Stimulated activated CD4-positive, alpha-beta T cell treated with anti-CD3 and anti-CD28 coated beads, Interleukin-2, amount 100 ng/mL, for 48 hours (primary cell): ENCODE measurements around the gene IFNA14.
"Not testable (repeated sequence)": the region's sequence is repeated elsewhere in the genome, so short reads cannot be mapped to it uniquely, and the experiment has no call there.

Source experiments
- DNase-seq, 2 donors: peaks; one replicate each; pipeline ENCODE4 v3.0.0-alpha.2; 2020

The IFNA14 gene

DNA sequence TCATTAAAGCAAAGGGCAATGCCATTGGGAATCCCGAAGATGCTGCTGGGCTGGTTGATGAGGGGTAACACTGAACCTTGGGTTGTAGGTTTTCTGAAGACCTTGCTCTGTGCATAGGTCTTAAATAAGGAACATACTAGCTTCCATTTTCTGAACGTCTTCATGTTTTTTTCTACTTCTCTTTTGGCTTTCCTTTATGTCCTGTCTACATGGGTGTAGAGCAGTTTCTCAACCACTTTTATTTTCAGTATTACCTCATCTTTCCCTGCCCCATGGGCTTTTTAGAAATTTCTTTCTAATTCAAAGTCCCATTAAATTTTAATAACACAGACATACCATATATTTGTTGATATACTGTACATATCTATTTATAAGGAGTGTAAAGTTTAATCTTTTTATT, at the start of gene IFNA14:
IFNA14 (minus strand) TSS at position 95 of the 400 bp plus-strand sequence; CDS start at position 25, 70 bp downstream.
- DNase-seq, result no peak

DNA sequence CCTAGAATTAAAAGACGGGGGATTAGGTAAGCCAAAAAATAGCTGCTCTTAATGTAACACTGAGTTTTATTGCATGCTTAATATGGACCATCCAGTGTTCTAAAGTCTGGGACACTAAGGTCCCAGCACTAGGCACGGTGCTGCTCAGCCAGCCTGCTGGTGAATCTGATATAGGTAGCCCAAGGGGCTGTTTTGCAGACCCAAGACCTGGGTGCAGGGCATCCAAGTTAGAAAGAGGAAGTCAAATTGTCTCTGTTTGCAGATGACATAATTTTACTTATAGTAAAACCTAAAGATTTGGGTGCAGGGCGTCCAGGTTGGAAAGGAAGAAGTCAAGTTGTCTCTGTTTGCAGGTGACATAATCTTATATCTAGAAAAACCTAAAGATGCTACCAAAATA, 47.5 kb upstream of the IFNA14 start:
- no peak for DNase-seq

DNA sequence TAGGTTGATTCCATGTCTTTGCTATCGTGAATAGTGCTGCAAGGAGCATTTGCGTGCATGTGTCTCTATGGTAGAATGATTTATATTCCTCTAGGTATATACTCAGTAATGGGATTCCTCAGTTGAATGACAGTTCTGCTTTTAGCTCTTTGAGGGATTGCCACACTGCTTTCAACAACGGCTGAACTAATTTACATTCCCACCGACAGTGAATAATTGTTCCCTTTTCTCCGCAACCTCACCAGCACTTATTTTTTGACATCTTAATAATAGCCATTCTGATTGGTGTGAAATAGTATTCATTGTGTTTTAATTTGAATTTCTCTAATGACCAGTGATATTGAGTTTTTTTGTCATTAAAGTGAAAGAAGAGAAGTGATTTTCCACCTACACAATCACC, 46.9 kb upstream of the IFNA14 start:
- no peak for DNase-seq

DNA sequence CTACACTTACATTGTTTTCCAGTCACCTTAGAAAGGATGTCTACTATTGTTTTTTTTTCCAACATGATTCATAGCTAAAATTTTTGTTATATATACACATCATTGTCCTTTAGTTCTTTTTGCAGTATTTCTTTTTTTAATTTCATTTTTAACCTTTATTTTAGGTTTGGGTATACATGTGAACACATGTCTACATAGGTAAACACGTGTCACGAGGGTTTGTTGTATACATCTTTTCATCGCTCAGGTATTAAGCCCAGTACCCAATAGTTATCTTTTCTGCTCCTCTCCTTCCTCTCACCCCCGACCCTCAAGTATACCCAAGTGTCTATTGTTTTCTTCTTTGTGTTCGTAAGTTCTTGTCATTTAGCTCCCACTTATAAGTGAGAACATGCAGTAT, 46.3 kb upstream of the IFNA14 start:
- no peak for DNase-seq

GRCh38 chr9:21281275-21281674, 41.5 kb upstream of the IFNA14 start:
- no peak for DNase-seq

DNA sequence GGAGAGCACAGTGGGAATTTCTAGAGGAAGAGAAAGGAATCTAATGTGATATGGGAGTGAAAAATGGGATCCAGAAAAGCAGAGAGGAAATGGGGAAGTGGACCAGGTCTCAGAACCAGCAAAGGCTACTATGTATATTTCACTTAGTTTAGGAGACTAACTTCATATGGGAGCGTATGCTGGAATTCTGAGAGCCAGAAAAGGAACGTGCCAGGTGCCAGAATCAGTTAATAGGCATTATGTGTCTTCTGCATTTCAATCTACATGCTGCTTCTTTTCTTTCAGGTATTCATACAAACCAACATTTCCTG, 28.5 kb upstream of the IFNA14 start:
- DNase-seq, result no peak

DNA sequence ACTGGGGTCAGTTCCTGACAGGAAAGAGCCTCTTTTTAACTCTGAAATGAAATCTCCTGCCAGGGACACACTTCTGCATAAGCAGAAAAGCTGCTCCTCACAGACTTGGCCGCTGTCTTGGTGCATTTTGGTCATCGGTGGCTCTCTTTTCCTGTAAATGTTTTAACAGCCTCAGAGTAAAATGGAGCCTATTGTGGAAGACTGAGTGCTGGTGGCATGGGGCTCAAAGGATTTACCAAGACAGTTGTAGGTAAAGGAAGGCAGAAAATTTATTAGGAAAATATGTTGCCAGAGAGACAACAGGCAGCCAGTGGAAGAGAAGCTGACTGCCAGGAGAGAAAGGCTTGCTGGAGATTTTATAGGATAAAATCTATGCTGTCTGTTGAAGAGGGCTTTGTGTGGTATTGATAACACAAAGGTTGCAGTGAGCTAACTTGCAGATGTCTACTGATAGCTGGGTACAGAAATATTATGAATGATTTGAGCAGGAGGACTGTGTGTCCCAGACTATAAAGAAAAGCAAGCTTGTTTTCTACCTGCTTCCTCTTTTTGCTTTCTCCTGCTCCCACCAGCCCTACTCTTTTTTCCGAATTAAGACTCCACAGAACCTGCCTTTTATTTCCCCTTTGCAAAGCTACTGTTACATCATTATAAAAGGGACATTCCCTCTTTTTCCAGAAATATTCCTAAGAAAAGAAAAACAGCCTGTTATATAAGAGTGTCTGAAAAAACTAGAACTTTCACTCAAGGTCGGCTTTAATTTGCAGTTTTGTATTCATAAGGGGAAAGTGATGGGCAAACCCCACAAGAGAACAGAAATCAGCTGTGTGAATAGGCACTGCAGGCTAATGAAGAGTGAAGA, 27.9 kb upstream of the IFNA14 start:
- DNase-seq, result no peak

DNA sequence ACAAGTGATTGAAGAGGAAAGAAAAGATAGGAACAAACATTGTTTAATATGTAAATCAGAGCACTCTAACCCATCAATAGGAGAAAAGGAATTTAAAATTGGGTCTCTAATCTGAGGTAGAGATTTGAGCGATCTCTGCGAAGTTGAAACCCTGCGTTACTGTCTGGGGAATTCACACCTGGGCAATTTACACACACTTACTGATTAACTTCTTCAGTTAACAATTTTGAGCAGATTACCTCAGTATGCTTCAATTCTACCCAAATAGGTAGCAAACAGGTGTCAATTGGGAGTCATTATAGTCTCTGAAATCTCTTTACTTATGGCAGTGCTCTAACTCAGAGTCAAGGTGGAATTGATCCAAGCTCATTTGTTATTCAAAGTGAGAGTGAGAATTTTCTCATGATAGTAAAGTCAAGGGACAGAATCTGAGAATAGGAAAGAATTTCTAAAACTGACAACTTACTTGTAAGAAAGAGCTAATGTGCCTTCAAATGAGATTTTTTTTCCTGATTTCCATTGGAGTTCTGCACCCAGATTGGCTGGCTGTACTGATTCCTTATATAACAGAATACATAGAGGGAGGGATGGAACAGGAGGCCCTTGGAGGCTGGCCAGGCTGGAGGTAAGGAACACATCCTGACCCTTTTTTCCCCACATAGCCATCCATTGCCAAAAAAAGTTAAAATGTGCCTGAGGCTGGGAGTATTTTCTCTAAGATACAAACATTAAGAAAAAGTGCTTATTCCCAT, 27.1 kb upstream of the IFNA14 start:
- no peak for DNase-seq

DNA sequence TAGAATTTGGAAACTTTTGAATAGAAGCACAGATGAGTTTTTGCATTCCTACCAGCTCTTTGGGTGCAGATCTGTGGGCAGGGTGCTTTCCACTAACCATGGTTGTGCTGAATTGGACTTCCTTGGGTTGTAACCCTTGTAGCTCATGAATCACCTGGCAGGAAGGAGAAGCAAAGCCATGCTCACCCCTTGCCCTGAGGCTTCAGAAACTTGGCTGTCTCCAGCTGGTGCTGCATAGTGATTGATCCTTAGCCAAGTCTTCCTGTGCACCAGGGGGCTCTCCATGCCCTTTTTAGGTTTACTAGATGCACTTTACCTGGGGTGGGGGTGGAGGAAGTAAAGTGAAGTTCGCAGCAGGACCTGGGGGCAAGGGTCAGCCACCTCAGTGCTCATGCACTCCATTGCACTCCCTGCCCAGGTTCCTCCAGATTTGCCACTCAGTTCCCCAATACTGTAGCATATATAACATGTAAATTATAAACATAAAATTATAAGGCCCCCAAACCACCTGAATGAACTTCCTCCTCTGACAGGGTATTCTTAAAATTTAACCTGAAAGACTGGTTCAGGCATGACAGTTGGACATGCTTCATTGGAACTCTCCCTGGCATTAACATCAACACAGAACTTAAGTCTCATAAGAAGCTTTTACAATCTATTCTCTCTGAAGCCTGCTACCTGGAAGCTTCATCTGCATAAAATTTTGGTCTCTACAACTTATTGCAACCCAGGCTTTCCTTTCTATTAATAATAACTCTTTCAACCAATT, 25.8 kb upstream of the IFNA14 start:
- DNase-seq, result no peak

- DNase-seq, result no peak
These were observed 15.9 kb upstream of the IFNA14 start for GRCh38 chr9:21255538-21256212.

DNA sequence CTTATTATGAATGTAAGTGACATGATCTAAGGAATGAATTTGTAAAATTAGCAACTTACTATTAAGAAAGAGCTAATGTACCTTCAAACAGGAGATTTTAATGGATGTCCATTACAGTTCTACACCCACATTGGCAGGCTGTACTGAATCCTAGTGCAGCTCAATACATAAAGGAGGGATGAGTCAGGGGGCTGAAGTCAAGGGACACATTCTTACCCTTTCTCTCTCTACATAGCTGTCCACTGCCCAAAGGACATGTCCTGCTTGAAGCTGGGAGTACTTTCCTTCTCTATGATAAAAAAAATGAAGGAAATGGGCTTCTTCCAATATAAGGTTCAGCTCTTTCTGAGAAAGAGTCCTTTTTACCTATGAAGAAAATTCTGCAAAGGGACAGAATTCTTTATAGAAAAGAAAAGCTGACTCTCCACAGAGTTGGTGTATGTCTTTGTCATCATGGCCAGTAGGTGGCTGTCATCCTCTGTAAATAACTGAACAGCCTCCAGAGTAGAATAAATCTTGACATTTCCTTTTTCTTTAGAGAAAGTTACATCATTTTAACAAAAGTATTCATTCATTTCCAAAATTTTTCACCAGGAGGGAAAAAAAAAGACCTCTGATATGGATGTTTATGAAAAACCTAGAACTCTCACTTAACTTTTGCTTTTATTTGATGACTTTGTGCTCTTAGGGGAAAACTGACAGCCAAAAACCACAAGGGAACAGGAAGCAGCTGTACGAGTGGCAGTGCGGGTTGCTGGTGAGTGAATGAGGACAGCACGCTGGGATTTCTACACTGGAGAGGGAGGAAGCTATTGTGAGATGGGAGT, 13.1 kb upstream of the IFNA14 start:
- DNase-seq, result no peak

- DNase-seq, result no peak
These were observed 11.8 kb upstream of the IFNA14 start for GRCh38 chr9:21251638-21252037.

DNA sequence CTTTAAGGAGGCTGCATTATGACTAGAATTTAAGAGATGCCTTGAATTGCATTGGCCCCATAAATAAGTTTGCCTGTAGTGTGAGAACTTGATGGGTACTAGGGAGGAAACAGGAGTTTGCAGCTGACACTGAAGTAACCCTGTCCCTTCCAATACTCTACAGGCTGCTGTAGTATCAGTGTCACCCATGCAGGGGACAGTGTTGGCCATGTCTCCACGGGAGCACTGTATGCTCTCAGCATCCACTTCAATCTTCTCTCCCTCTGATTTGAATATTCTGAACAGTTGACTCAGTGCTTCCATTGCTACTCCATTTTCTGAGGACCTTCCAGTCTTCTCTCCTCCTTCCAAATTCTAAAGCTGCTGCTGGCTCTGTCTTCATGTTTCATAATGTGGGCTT, 11.4 kb upstream of the IFNA14 start:
- DNase-seq, result no peak

- no peak for DNase-seq
These were observed 5.0 kb upstream of the IFNA14 start for GRCh38 chr9:21244836-21245235.

DNA sequence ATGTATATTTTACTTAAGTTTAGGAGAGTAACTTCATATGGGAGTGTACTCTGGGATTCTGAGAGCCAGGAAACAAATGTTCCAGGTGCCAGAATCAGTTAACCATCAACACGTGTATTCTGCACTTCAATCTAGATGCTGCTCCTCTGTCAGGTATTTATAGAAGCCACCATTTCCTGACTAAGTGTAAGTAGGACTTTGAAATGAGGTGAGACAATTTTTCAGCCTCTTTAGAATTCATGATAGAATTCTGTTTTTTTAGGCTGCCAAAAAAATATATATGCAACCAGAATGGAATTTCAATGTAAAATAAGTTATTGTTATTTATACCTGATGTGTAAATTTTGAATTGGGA, 3.5 kb downstream of the IFNA14 start:
- not testable (repeated sequence) for DNase-seq

DNA sequence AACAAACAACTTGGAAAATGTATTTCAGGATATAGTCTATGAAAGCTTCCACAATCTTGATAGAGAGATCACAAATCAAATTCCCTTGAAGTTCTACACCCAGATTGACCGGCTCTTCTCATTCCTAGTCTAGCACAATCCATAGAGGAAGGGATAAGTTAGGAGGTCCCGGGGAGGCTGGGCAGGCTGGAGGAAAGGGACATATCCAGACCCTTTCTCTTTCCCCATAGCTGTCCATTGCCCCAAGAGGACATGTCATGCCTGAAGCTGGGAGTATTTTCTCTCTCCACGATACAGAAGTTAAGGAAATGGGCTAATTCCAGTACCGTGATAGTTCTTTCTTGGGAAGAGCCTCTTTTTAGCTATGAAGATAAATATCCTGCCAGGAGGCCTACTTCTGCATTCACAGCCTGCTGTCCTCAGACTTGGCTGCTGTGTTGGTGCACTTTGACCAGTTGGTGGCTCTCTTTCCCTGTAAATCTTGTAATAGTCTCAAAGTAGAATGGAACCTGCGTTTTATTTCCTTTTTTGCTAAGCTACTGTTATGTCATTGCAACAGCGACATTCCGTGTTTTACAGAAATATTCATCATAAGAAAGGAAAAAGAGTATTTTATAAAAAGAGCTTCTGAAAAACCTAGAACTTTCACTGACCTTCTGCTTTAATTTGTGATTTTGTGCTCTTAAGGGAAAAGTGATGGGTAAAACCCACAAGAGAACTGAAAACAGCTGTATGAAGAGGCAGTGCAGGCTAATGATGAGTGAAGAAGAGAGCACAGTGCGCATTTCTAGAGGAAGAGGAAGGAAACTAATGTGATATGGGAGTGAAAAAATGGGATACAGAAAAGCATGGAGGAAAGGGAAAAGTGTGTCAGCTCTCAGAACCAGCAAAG, 4.1 kb downstream of the IFNA14 start:
- peak in 1 of 2 donors; percentile 5 for DNase-seq

- DNase-seq, result no peak
These were observed 5.6 kb downstream of the IFNA14 start for GRCh38 chr9:21234153-21234687.

DNA sequence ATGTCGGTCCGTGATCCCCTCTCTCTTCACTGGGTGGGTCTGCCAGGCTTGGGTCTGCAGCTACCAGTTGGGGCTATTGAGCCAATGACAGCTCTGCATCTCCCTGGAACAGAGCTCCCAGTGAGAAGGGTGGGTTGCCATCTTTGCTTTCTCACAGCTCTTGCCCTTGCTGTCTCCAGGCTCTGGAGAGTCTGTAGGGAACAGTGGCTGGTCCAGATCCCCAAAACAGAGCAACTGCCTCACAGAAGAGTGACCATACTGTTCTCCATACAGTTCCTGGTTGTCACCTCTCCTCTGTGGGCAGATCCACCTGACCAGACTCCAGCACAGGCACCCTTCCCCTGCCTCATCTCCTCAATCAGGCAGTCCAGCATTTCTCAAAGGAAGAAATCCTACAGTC, 6.5 kb downstream of the IFNA14 start:
- DNase-seq, result no peak

DNA sequence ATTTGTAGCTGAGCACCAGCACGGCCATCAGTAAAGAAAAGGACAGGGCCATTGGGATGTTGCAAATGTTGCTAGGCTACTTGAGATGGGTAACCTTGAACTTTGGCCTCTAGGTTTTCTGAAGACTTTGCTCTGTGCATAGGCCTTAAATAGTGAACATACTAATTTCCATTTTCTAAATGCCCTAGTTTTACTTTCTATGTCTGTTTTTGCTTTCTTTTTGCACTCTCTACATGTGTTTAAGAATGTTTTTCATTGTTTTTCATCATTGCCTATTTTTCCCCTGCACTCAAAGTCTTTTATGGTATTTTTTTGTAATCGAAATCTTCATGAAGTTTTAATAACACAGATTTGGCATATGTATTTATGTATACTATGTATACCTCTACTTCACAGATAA, 11.7 kb downstream of the IFNA14 start, which contains the start of gene IFNA17:
IFNA17 (minus strand) TSS at position 101 of the 400 bp plus-strand sequence; CDS start at position 52, 49 bp downstream.
- no peak for DNase-seq

DNA sequence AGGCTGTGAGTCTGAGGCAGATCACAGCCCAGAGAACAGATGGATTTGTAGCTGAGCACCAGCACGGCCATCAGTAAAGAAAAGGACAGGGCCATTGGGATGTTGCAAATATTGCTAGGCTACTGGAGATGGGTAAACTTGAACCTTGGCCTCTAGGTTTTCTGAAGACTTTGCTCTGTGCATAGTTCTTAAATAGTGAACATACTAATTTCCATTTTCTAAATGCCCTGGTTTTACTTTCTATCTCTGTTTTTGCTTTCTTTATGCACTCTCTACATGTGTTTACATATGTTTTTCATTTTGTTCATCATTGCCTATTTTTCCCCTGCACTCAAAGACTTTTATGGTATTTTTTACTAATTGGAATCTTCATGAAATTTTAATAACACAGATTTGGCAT, 22.6 kb downstream of the IFNA14 start, which contains the start of gene IFNA16:
IFNA16 (minus strand) TSS at position 101 of the 400 bp plus-strand sequence; CDS start at position 95, 6 bp downstream.
- not testable (repeated sequence) for DNase-seq
